ENCODE data around the gene RPTOR. TPM values are rescaled to one million over a fixed set of nuclear protein-coding genes. Genes with fewer than 3 reads are reported as not detected.

Gene RPTOR
- total RNA-seq, 1 experiment from 2014 or later, result 58.0 TPM

GRCh38 chr17:80794281-80795089 lies 249.8 kb downstream of the RPTOR start:
- Histone ChIP-seq H3K9me3 (ENCODE audit: control insufficient read depth, insufficient read depth, low read depth, low read length) (no peaks in the 10 kb centered on the region), H3K27me3 (ENCODE audit: control insufficient read depth, insufficient read depth, low read length) (no peaks in the 10 kb centered on the region), H3K4me1 (ENCODE audit: control insufficient read depth, insufficient read depth, low read length) (peaks cover 35% of the 10 kb centered on the region), H3K4me3 (ENCODE audit: low read depth in 2 of 2, low read length in 2 of 2) (no peak overlapping the region), H3K36me3 (ENCODE audit: control insufficient read depth, insufficient read depth, low read length) (no peaks in the 10 kb centered on the region), H3K27ac (ENCODE audit: low read length) (no peak overlapping the region; the same call in 1 of the 2 replicates)
- in situ Hi-C loops (cut with HindIII; ENCODE audit: low pct_unique_long_range_greater_than_20kb, low sequenced_read_pairs) (no loop called here), intact Hi-C loops (cut with micrococcal nuclease; ENCODE audit: unreplicated experiment) (no loop called here)
- TSS peak; percentile 18 for BruUV-seq (replicated peaks)
- no peak for DNase-seq (ENCODE audit: low read depth, low spot score)
- CTCF ChIA-PET, result no interaction called here
- no peak for TF ChIP-seq SIN3A (IDR thresholded peaks at IDR 0.05; ENCODE audit: borderline replicate concordance, insufficient read depth, low read depth, low read length)
- TF ChIP-seq TCF7L2 (IDR thresholded peaks at IDR 0.05; ENCODE audit: low read depth, low read length), result no peak
- TF ChIP-seq CTCF (IDR thresholded peaks at IDR 0.05), result no peak
- TF ChIP-seq POLR2AphosphoS5 (IDR thresholded peaks at IDR 0.05; ENCODE audit: low read depth, low read length), result no peak
- no peak for TF ChIP-seq REST (IDR thresholded peaks at IDR 0.05; ENCODE audit: insufficient read depth in 1 of 2, low read depth in 2 of 2, low read length in 1 of 2)
- POLR2A ChIA-PET, result no interaction called here
- ATAC-seq, result no peak

- intact Hi-C loops (cut with micrococcal nuclease; ENCODE audit: unreplicated experiment), result no loop called here
These were observed 250.5 kb downstream of the RPTOR start for GRCh38 chr17:80795090-80795580.

More at GRCh38 chr17:80795090-80795580, 250.5 kb downstream of the RPTOR start:
- Histone ChIP-seq H3K9me3 (ENCODE audit: control insufficient read depth, insufficient read depth, low read depth, low read length) (no peaks in the 10 kb centered on the region), H3K36me3 (ENCODE audit: control insufficient read depth, insufficient read depth, low read length) (no peaks in the 10 kb centered on the region), H3K4me3 (ENCODE audit: low read depth in 2 of 2, low read length in 2 of 2) (no peak overlapping the region), H3K4me1 (ENCODE audit: control insufficient read depth, insufficient read depth, low read length) (peaks cover 29% of the 10 kb centered on the region), H3K27ac (ENCODE audit: low read length) (no peak overlapping the region), H3K27me3 (ENCODE audit: control insufficient read depth, insufficient read depth, low read length) (no peaks in the 10 kb centered on the region)
- ATAC-seq (no peak), DNase-seq (ENCODE audit: low read depth, low spot score) (no peak)
- CTCF ChIA-PET, result no interaction called here
- in situ Hi-C loops (cut with HindIII; ENCODE audit: low pct_unique_long_range_greater_than_20kb, low sequenced_read_pairs), result no loop called here
- TF ChIP-seq CTCF (IDR thresholded peaks at IDR 0.05), result no peak
- TF ChIP-seq REST (IDR thresholded peaks at IDR 0.05; ENCODE audit: insufficient read depth in 1 of 2, low read depth in 2 of 2, low read length in 1 of 2), result no peak
- no peak for TF ChIP-seq TCF7L2 (IDR thresholded peaks at IDR 0.05; ENCODE audit: low read depth, low read length)
- TF ChIP-seq POLR2AphosphoS5 (IDR thresholded peaks at IDR 0.05; ENCODE audit: low read depth, low read length), result no peak
- TF ChIP-seq SIN3A (IDR thresholded peaks at IDR 0.05; ENCODE audit: borderline replicate concordance, insufficient read depth, low read depth, low read length), result no peak
- POLR2A ChIA-PET, result no interaction called here
- BruUV-seq (replicated peaks), result no TSS peak
